Retina (tissue), 1 donor: ENCODE data around the gene MOGAT1.
A peak's percentile ranks its signal among the peaks of the same experiment; 100 is the strongest.
"Not testable (repeated sequence)": the region's sequence is repeated elsewhere in the genome, so short reads cannot be mapped to it uniquely, and the experiment has no call there.

Experiments
- DNase-seq: peaks from one replicate; pipeline ENCODE4 v3.0.0-alpha.2; 2016

MOGAT1 gene

DNA sequence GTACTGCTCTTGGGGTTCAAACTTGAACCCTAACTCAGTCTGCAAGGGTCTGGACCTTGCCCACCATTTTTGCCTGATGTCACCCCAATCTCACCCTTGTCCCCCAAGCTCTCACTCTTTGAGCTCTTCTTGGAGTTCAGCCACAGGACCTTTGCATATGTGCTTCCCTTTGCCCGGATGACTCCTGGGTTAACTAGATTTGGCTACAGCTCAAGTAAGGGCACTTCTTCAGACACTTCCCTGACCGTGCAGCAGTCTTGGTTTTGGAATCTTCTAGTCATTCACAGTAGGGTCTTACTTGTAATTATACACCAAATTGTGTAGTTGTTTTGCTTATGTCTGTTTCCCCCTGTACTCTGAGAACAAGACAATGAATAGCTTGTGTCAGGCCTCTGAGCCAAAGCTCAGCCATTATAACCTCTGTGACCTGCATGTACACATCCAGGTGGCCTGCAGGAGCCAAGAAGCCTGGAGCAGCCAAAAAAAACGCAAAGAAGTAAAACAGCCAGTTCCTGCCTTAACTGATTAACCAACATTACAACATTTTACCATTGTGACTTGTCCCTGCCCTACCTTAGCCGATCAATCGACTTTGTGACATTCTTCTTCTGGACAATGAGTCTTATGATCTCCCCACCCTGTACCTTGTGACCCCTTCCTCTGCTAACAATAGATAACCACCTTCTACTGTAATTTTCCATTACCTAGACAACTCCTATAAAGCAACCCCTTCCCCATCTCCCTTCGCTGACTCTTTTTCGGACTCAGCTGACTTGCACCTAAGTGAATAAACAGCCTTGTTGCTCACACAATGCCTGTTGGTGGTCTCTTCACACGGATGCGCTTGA, 1.0 kb upstream of the MOGAT1 start:
- no peak for DNase-seq

- no peak for DNase-seq
Observed at GRCh38 chr2:222672068-222672401, 577 bp downstream of the MOGAT1 start.

- DNase-seq, result no peak
Observed at GRCh38 chr2:222673273-222673672, 1.8 kb downstream of the MOGAT1 start.

DNA sequence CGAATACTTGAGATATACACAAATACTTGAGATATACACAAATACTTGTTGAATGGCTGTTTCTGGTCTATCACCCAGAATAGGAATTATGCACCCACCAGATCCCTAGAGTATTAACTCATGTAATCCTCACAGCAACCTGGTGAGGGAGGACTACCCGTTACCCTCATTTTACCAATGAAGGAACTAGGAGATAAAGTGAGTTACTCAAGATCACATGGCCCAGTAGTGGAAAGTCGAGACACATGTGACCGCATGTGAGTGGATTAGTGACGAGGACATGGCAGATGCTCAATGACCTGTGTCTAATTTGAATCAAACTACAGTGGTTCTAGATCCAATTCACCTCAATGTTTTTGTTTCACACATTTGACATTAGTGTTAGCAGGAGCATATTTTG, 2.4 kb downstream of the MOGAT1 start:
- DNase-seq, result no peak

GRCh38 chr2:222677981-222678380, 6.5 kb downstream of the MOGAT1 start:
- DNase-seq, result no peak

DNA sequence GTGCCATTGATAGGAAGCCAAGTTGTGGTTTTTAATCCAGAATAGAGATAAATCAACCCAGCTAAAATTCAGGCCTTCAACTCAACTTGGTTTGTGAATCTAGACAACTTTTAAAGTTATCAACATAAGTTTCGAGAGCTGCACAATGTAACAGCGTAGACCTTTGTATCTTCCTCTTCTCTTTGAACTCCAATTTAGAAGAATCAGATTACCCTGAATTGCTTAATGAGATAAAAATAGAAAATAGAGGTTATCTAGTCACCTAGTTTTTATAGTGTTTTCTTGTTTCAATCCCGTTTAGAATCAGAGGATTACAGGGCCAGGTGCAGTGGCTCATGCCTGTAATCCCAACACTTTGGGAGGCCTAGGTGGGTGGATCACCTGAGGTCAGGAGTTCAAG, 12.3 kb downstream of the MOGAT1 start:
- DNase-seq, result no peak

- DNase-seq, result no peak
Observed at GRCh38 chr2:222686086-222686750, 14.8 kb downstream of the MOGAT1 start.

DNA sequence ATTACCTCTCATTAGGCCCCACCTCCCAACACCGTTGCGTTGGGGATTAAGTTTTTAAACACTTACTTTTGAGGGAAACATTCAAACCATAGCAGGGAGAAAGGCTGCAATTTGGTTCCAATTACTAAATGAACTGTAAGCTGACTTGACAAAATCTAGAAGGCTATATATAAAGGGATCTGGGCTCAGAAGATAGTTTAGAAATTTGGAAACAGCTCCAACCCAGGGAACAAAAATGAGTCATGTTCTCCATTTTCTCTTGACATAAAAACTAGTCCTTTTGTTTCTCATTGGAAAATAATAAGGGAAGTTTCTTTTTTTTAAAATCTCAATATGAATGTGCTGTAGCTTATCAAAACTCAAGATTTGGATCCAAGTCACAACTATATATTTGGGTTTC, 17.5 kb downstream of the MOGAT1 start:
- DNase-seq, result no peak

- no peak for DNase-seq
Observed at GRCh38 chr2:222689322-222689721, 17.9 kb downstream of the MOGAT1 start.

DNA sequence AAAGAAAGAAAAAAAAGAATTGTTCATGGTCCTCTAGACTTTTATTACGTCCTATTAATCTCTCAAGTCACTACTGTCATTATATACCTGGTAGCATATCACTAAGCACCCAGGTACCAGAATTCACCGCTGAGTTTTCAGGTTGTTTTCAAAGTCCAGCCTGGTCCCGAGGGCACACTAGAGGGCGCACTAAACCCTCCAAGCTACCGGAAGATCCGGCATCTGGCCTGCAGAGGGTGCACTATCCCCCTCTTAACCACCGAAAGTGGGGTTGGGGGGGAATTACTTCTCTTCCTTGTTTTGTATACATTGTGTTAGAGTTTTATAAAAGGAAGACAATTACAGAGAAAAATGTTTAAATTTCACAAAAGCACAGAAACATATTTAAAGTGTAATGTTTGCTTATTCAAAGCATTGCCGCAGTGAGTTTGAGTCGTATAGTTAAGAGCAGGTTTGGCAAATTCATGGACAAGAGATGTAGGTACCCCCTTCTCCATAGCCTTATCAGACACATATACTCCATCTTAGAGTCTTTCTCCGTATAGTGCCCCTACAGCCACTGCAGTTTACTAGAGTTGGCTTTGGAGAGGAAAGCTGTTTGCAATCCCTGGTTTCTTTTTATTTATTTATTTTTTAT, 19.2 kb downstream of the MOGAT1 start:
- DNase-seq, result peak; percentile 73

- not testable (repeated sequence) for DNase-seq
Observed at GRCh38 chr2:222693413-222693812, 22.0 kb downstream of the MOGAT1 start.

- no peak for DNase-seq
Observed at GRCh38 chr2:222693837-222694236, 22.4 kb downstream of the MOGAT1 start.

DNA sequence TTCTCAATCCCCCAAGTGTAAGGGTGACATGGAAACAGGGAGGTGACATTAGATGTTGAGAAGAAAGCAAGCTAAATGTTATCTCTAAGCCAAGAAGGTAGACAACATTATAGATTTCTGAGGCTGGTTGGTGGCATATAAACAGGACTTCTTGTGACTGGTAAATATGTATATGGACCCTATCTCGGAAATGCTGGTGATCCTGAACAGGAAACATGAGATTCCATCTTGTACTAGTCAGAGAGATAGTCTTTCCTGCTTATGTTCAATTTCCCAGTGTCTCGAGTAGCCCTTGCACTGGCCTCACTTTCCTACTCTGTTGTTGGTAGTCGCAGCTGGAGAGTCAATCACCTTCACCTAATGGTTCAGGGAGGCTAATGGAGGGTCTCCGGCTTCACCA, 26.8 kb downstream of the MOGAT1 start:
- DNase-seq, result no peak

DNA sequence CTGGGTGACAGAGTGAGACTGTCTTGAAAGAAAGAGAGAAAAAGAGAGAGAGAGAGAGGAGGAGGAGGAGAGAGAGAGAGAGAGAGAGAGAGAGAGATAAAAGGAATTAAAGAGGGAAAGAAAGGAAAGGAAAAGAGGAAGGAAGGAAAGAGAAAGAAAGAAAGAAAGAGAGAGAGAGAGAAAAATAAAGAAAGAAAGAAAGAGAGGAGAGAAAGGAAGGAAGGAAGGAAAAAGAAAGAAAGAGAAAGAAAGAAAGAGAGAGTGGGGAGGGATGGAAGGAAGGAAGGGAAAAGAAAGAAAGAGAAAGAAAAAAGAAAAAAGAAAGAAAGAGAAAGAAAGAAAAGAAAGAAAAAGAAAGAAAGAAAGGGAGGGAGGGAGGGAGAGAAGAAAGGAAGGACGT, 29.8 kb downstream of the MOGAT1 start:
- no peak for DNase-seq

- no peak for DNase-seq
Observed at GRCh38 chr2:222701721-222702131, 30.3 kb downstream of the MOGAT1 start.

DNA sequence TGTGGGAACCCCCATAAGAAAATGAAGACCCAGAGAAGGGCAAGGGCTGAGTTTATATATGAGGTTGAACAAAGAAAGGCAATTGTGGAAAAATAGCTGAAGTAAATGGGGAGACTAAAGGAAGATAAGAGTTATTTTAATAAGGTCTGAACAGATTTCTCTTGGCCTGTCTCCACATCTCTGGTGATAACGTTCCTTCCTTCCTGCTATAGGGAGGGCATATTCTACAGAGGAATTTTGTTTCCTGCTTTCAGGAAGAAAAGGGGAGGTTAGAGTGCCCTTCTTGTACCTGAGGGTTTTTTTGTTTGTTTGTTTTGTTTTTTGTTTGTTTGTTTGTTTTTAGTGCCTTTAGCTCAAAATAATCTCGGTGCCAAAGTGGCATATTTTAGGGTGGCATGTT, 31.6 kb downstream of the MOGAT1 start:
- DNase-seq, result no peak

DNA sequence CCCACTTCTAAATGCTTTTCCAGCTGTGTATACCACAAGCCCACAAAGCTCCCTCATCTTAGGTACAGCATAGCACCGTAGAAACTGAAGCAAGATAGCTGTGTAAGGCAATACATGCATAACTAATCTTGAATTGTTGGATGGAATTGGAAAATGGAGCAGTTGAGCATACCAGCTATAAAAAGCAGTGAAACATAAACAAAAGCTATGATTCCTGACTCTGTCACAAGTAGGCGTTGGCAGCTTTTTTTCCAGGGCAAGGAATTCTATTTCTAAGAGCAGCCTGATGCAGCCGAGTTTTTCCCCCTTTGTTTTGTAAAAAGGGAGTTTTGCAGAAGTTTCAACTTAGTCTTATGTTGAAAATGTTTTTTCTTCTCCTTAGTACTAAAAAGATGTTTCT, 32.4 kb downstream of the MOGAT1 start:
- DNase-seq, result no peak

- DNase-seq, result no peak
Observed at GRCh38 chr2:222706616-222707015, 35.2 kb downstream of the MOGAT1 start.

- no peak for DNase-seq
Observed at GRCh38 chr2:222707102-222707688, 35.7 kb downstream of the MOGAT1 start.

GRCh38 chr2:222707689-222708273, 36.3 kb downstream of the MOGAT1 start:
- DNase-seq, result no peak

GRCh38 chr2:222708274-222708710, 36.8 kb downstream of the MOGAT1 start:
- peak; percentile 72 for DNase-seq

DNA sequence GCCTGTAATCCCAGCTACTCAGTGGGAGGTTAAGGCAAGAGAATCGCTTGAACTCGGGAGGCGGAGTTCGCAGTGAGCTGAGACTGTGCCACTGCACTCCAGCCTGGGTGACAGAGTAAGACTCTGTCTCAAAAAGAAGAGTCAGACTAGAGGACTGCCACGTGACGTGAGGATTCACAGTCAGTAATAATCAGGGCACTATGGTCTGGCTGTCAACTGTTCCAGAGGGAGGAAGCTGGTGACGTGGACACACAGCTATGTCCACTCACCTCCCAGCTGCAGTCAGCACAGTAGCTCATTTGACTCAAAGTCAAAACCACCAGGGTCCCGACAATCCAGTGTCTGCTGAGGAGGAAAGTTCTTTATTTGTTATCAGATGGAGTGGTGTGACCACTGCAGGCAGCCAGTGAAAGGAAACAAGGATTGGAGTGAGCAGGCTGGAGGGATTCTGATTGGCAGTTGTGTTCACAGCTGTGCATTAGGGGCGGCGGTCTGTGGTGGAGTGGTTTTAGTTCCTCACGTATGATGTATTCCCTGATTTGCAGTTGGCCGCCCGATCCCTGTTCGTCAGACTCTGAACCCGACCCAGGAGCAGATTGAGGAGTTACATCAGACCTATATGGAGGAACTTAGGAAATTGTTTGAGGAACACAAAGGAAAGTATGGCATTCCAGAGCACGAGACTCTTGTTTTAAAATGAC, 37.9 kb downstream of the MOGAT1 start:
- peak; percentile 76 for DNase-seq

GRCh38 chr2:222710736-222711135, 39.3 kb downstream of the MOGAT1 start:
- no peak for DNase-seq
